ENCODE measurements around the gene AKR1B15. TPM values are rescaled to one million over a fixed set of nuclear protein-coding genes. Genes with fewer than 3 reads are reported as not detected.
"Not testable (repeated sequence)": the region's sequence is repeated elsewhere in the genome, so short reads cannot be mapped to it uniquely, and the experiment has no call there.

The AKR1B15 gene
- total RNA-seq, 1 donor from 2014 or later: not detected

- TF ChIP-seq CTCF (IDR thresholded peaks at IDR 0.05; ENCODE audit: insufficient read depth, low read length, poor library complexity, severe bottlenecking): no peak
- Histone ChIP-seq H3K4me3 (ENCODE audit: low read depth, low read length) (no peak overlapping the region), H3K27me3 (ENCODE audit: control insufficient read depth, insufficient read depth, low read length) (no peaks in the 10 kb centered on the region), H3K36me3 (ENCODE audit: control insufficient read depth, insufficient read depth, low read length) (no peaks in the 10 kb centered on the region)
- peak; percentile 48 for DNase-seq (ENCODE audit: low read depth)
These were observed 13.2 kb downstream of the AKR1B15 start for GRCh38 chr7:134562136-134562535.

GRCh38 chr7:134563398-134563749 is 14.5 kb downstream of the AKR1B15 start:
- DNase-seq (ENCODE audit: low read depth); H3K27me3 ChIP-seq (ENCODE audit: control insufficient read depth, insufficient read depth, low read length); H3K4me3 ChIP-seq (ENCODE audit: low read depth, low read length); H3K36me3 ChIP-seq (ENCODE audit: control insufficient read depth, insufficient read depth, low read length): not testable (repeated sequence)

DNA sequence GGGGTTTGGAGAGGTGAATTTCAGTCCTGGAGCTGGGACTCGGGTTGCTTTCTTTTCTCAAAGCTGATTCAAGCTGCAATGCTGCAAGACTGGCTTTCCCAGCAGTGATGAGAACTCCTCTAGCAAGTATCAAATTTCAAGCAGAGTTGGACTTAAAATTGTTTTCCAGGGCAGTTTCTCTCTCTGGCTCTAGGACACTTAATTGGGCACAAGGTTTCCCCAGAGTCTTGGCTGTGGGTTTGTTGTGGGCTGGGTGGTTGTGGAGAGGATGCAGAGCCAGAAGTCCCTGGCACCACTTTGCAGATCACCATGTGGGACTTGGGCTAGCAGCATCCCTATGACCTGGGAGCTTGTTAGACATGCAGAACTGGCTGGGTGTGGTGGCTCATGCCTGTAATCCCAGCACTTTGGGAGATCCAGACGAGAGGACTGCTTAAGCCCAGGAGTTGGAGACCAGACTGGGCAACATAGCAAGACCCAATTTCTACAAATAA is 16.8 kb downstream of the AKR1B15 start:
- Histone ChIP-seq H3K36me3 (ENCODE audit: control insufficient read depth, insufficient read depth, low read length) (no peaks in the 10 kb centered on the region), H3K27me3 (ENCODE audit: control insufficient read depth, insufficient read depth, low read length) (no peaks in the 10 kb centered on the region), H3K4me3 (ENCODE audit: low read depth, low read length) (no peak overlapping the region)
- no peak for TF ChIP-seq CTCF (IDR thresholded peaks at IDR 0.05; ENCODE audit: insufficient read depth, low read length, poor library complexity, severe bottlenecking)
- DNase-seq (ENCODE audit: low read depth): no peak

DNA sequence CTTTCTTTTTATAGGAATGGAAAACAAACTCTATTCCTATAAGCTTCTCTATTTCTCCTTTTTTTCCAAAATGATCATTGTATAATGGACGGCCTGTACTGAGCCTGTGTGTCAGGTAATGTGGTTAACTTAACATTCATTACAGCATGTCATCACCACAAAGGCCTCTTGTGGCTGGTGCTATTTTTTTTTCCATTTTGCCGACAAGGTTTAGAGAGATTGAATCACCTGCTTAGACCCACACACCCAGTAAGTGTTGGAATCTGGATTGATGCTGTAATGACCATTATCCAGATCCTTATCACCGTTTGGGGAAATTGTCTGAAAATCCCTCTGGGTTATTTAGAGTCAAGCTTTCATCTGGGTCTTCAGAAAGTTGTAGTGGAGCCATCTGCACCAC is 18.5 kb downstream of the AKR1B15 start:
- H3K36me3 ChIP-seq (ENCODE audit: control insufficient read depth, insufficient read depth, low read length): no peaks in the 10 kb centered on the region
- H3K4me3 ChIP-seq (ENCODE audit: low read depth, low read length): no peak overlapping the region
- DNase-seq (ENCODE audit: low read depth): no peak
- no peaks in the 10 kb centered on the region for H3K27me3 ChIP-seq (ENCODE audit: control insufficient read depth, insufficient read depth, low read length)
- TF ChIP-seq CTCF (IDR thresholded peaks at IDR 0.05; ENCODE audit: insufficient read depth, low read length, poor library complexity, severe bottlenecking): no peak

DNA sequence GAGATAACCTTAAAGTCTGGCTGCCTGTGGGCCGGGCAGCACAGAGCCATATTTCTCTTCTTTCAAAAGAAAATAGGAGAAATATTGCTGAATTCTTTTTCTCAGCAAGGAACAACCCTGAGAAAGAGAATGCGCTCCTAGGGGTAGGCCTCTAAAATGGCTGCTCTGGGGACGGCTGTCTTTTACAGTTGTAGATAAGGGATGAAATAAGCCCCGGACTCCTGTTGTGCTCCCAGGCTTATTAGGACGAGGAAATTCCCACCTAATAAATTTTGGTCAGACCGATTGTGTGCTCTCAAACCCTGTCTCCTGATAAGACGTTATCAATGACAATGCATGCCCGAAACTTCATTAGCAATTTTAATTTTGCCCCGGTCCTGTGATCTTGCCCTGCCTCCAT is 21.1 kb downstream of the AKR1B15 start:
- H3K4me3 ChIP-seq (ENCODE audit: low read depth, low read length); H3K27me3 ChIP-seq (ENCODE audit: control insufficient read depth, insufficient read depth, low read length); DNase-seq (ENCODE audit: low read depth); H3K36me3 ChIP-seq (ENCODE audit: control insufficient read depth, insufficient read depth, low read length): not testable (repeated sequence)

DNA sequence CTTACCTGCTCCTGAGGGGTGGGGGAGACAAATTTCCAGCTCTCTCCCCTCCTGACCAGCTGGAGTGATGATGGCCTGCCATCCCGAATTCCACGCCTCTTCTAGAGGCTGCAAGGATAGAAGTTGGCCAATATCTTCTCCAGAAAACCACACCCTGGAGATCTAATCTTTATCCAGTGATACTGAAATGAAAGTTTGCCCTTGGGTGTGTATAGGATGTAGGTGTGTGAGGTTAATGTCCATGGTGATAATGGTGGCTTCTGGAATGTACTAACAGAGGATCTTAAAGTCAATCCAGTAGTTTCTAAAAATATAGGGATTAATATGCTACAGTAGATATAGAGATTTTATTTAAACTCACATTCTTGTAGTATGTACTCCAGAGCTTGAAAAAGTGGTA is 22.2 kb downstream of the AKR1B15 start:
- TF ChIP-seq CTCF (IDR thresholded peaks at IDR 0.05; ENCODE audit: insufficient read depth, low read length, poor library complexity, severe bottlenecking): no peak
- Histone ChIP-seq H3K36me3 (ENCODE audit: control insufficient read depth, insufficient read depth, low read length) (no peaks in the 10 kb centered on the region), H3K27me3 (ENCODE audit: control insufficient read depth, insufficient read depth, low read length) (no peaks in the 10 kb centered on the region), H3K4me3 (ENCODE audit: low read depth, low read length) (no peak overlapping the region)
- no peak for DNase-seq (ENCODE audit: low read depth)

DNA sequence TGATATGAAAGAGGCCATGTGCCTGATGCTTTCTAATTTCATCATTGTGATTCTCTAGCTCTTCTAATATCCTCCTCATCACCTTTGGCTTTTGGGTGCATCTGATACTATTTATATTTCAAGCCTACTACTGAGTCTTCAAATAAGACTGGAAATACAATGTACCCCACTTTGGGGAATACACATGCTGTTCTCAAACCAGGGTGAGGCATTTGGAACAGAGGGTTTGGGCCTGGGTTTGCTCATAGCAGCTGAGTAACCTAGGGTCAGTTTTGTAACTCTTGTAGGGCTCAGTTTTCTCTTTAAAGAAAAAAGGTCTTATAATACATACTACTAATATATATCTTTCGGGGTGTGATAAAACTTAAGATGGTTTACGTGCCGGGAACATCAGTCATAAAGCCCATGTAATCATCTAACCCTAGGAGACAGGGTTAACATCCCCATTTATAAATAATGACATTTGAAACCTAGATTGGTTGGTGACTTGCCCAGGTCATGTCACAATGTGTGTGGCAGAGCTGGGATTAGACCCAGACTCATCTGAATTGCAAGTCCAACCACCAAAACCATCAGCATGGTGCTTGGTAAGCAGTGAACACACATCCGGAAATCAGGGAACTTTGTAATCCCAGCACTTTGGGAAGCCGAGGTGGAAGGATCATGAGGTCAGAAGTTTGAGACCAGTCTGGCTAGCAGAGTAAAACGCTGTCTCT is 23.0 kb downstream of the AKR1B15 start:
- Histone ChIP-seq H3K27me3 (ENCODE audit: control insufficient read depth, insufficient read depth, low read length) (no peaks in the 10 kb centered on the region), H3K4me3 (ENCODE audit: low read depth, low read length) (no peak overlapping the region), H3K36me3 (ENCODE audit: control insufficient read depth, insufficient read depth, low read length) (no peaks in the 10 kb centered on the region)
- no peak for DNase-seq (ENCODE audit: low read depth)
- no peak for TF ChIP-seq CTCF (IDR thresholded peaks at IDR 0.05; ENCODE audit: insufficient read depth, low read length, poor library complexity, severe bottlenecking)

Data from kidney epithelial cell (primary cell).